ENCODE data around the gene AP3B1. TPM values are rescaled to one million over a fixed set of nuclear protein-coding genes. Genes with fewer than 3 reads are reported as not detected.

AP3B1 gene
- total RNA-seq, 2 experiments from 2014 or later = 41.2 to 55.7 TPM

DNA sequence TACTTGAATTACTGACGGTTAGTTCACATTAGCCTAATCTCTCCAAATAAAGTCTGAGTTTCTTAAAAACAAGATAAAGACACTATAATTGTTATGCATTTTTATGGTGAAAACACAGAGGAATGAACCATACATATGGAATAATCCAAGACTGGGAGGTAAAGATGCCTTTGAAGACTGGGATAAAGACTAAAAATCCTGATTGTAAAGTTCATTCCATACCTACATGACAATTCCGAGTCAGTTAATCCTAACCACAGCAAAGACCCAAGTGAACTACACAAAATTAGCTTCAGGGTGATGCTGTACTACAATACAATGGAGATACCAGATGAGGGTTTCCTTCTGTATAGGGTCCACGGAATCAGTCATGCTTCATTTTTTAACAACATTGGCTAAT is 6.3 kb downstream of the AP3B1 start:
- Mint-ChIP-seq H3K9me3 (ENCODE audit: low read depth) (peaks cover 2% of the 10 kb centered on the region), H3K4me3 (no peak overlapping the region), H3K4me1 (peaks cover 54% of the 10 kb centered on the region), H3K36me3 (ENCODE audit: low read depth) (peaks cover 12% of the 10 kb centered on the region), H3K27me3 (no peaks in the 10 kb centered on the region), H3K27ac (no peak overlapping the region)
- ChIA-PET POLR2A (no interaction called here), CTCF (interaction anchor here (0.7 kb wide), 1 partner anchor 349 kb away, joined by 3 read pairs; no protein-coding TSS in a partner anchor)
- ATAC-seq (no peak), DNase-seq (no peak)
- intact Hi-C loops (cut with DNase I, micrococcal nuclease) = no loop called here

DNA sequence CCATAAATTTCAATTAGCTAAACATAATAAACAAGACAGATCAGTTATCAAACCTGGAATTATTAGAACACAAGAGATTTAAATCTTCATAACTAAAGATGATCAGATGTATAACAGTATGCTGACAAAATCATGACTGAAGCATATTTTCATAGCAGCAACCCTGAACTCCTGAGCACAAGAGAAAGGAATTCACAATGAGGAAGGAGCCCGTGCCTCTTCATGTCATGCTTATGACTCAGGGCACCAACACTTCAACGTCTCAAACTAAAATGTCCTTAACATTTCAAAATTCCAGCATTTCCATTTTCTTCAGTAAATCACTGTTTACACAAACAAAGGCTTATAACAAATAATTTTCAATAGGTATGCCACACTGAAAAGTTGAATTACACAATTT is 6.7 kb downstream of the AP3B1 start:
- Mint-ChIP-seq H3K9me3 (ENCODE audit: low read depth) (peaks cover 2% of the 10 kb centered on the region), H3K4me3 (no peak overlapping the region), H3K27ac (no peak overlapping the region), H3K36me3 (ENCODE audit: low read depth) (peaks cover 12% of the 10 kb centered on the region), H3K27me3 (no peaks in the 10 kb centered on the region), H3K4me1 (peaks cover 53% of the 10 kb centered on the region)
- ChIA-PET POLR2A (no interaction called here), CTCF (interaction anchor here (0.7 kb wide), 1 partner anchor 348 kb away, joined by 3 read pairs; no protein-coding TSS in a partner anchor)
- intact Hi-C loops (cut with DNase I, micrococcal nuclease) = no loop called here
- DNase-seq (no peak), ATAC-seq (no peak)

DNA sequence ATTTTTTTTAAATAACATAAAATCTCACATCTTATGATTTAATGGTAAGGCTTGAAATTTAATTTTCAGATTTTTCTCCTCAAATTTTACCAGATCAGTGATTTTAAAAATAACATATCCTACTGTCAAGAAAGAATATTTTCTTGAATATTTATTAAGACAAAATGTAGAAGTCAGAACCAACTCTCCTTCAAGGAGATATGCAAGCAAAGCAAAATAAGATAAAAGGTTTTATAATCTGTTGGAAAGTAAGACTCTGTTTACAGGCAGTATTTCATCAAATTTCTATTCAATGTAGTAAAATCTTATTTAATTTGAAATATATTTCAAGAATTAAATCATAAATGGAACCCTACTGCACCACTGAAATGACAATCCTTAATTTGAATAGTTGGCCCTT is 7.3 kb downstream of the AP3B1 start:
- Mint-ChIP-seq H3K9me3 (ENCODE audit: low read depth) (peaks cover 2% of the 10 kb centered on the region), H3K4me3 (no peak overlapping the region), H3K27ac (no peak overlapping the region), H3K36me3 (ENCODE audit: low read depth) (peaks cover 8% of the 10 kb centered on the region), H3K27me3 (no peaks in the 10 kb centered on the region), H3K4me1 (peaks cover 49% of the 10 kb centered on the region)
- DNase-seq = no peak
- intact Hi-C loops (cut with DNase I, micrococcal nuclease) = no loop called here
- ChIA-PET POLR2A (no interaction called here), CTCF (interaction anchor here (0.6 to 1.3 kb wide), 4 partner anchors 8 to 304 kb away, joined by 3 to 5 read pairs (median 4); no protein-coding TSS in a partner anchor)
- no peak for ATAC-seq

DNA sequence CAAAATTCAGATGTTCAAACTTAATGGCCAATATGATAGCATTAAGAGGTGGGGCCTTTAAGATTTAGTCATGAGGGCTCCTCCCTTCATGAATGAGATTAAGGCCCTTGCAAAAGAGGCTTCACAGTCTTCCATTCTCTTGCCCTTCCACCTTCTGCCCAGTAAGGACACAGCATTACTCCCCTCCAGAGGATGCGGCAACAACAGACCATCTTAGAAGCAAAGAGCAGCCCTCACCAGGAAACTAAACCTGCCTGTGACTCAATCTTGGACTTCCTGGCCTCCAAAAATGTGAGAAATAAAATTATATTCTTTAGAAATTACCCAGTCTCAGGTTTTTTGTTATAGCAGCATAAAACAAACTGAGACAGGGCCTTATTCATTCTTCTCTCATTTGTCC is 8.2 kb downstream of the AP3B1 start:
- Mint-ChIP-seq H3K27ac (no peak overlapping the region), H3K4me1 (peaks cover 44% of the 10 kb centered on the region), H3K27me3 (no peaks in the 10 kb centered on the region), H3K9me3 (ENCODE audit: low read depth) (peaks cover 2% of the 10 kb centered on the region), H3K36me3 (ENCODE audit: low read depth) (peaks cover 8% of the 10 kb centered on the region), H3K4me3 (no peak overlapping the region)
- DNase-seq (no peak), ATAC-seq (no peak)
- POLR2A ChIA-PET = no interaction called here
- CTCF ChIA-PET = interaction anchor here (0.6 to 1.3 kb wide), 4 partner anchors 9 to 303 kb away, joined by 3 to 5 read pairs (median 4); no protein-coding TSS in a partner anchor
- intact Hi-C loops (cut with DNase I, micrococcal nuclease) = no loop called here

DNA sequence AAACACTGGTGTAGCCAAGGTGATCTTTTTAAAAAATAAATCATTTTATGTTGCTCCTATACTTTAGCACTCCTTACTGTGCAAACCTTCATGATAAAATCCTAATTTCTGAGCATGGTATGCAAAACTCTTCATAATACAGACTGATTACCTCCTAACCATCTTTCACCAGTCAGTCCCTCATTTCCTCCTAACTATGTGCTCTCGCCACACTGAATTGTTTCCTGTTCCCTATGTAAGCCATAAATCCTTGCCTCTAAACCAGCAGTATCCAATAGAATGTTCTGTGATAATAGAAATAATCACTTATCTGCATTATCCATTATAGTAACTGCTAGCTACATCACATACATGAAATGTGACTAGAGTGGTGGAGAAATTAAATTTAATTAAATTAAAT is 10.7 kb downstream of the AP3B1 start:
- Mint-ChIP-seq H3K36me3 (ENCODE audit: low read depth) (peaks cover 8% of the 10 kb centered on the region), H3K27ac (no peak overlapping the region), H3K4me3 (no peak overlapping the region), H3K4me1 (peaks cover 30% of the 10 kb centered on the region), H3K9me3 (ENCODE audit: low read depth) (peaks cover 2% of the 10 kb centered on the region), H3K27me3 (no peaks in the 10 kb centered on the region)
- intact Hi-C loops (cut with DNase I, micrococcal nuclease) = no loop called here
- ATAC-seq = no peak
- CTCF ChIA-PET = interaction anchor here (0.7 to 0.9 kb wide), 2 partner anchors 11 to 21 kb away, joined by 3 read pairs; no protein-coding TSS in a partner anchor
- POLR2A ChIA-PET = interaction anchor here (0.6 kb wide), 1 partner anchor 70 kb away, joined by 4 read pairs; no protein-coding TSS in a partner anchor
- DNase-seq = no peak

DNA sequence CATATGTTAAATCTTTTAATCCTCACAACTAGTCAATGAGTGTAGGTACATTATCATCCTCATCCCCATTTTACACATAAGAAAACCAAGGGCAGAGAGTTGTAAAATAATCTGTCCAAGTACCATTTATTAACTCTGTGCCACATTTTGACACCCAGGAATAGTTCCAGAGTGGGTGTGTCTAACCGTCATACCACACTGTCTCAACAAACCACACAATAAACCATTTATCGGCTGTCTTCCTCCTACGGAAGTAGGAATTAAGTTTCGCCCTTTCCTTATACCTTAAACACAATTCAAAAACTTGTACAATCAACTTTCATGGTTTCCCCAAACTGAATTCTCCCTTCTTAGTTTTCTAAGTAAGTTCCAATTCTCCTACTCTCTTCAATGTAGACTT is 11.4 kb downstream of the AP3B1 start:
- Mint-ChIP-seq H3K27me3 (no peaks in the 10 kb centered on the region), H3K36me3 (ENCODE audit: low read depth) (peaks cover 8% of the 10 kb centered on the region), H3K4me1 (peaks cover 30% of the 10 kb centered on the region), H3K27ac (no peak overlapping the region), H3K9me3 (ENCODE audit: low read depth) (peaks cover 2% of the 10 kb centered on the region), H3K4me3 (no peak overlapping the region)
- intact Hi-C loops (cut with DNase I, micrococcal nuclease) = no loop called here
- ChIA-PET CTCF (no interaction called here), POLR2A (no interaction called here)
- ATAC-seq (no peak), DNase-seq (no peak)

DNA sequence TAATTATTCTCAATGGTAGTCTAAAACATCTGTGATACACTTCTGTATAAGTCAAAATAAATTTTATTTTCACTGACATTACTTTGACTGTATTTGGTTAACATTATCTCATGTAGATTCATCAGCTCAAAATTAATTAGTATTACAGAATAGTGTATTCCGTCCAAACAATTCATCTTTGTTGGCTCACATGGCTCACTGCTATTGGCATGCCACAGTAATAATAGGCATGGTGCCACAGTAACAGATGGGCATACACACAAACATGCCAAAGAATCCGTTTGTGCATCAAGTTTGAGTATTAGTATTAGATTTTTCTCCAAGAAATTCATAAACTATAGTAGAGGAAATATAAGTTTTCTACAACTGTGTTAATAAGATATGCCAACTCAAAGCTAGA is 14.2 kb downstream of the AP3B1 start:
- ChIA-PET POLR2A (no interaction called here), CTCF (no interaction called here)
- Mint-ChIP-seq H3K27ac (no peak overlapping the region), H3K4me3 (no peak overlapping the region), H3K9me3 (ENCODE audit: low read depth) (peaks cover 2% of the 10 kb centered on the region), H3K4me1 (peaks cover 15% of the 10 kb centered on the region), H3K36me3 (ENCODE audit: low read depth) (peaks cover 2% of the 10 kb centered on the region), H3K27me3 (no peaks in the 10 kb centered on the region)
- no peak for DNase-seq
- intact Hi-C loops (cut with DNase I, micrococcal nuclease) = no loop called here
- ATAC-seq = no peak

DNA sequence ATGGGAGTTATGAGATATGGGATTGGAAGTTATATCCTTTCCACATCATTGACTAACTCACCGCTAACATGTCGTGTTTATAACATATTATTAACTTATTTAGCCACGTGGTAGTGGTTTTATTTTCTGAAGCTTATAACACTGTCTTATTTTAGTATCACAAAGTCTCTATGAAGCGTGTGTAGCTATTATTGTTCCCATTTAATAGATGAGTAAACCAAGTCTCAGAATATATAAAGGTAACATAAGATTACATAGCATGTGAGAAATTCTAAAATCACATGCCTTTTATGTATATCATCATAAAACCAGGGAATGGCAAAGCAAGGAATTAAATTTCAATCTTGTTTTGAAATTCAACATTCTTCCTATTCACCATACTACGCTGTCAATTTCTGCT is 15.3 kb downstream of the AP3B1 start:
- intact Hi-C loops (cut with DNase I, micrococcal nuclease) = no loop called here
- ChIA-PET CTCF (no interaction called here), POLR2A (no interaction called here)
- no peak overlapping the region for H3K27ac Mint-ChIP-seq
- H3K27me3 Mint-ChIP-seq = no peaks in the 10 kb centered on the region
- ATAC-seq (no peak), DNase-seq (no peak)
- H3K4me1 Mint-ChIP-seq = peaks cover 15% of the 10 kb centered on the region
- H3K4me3 Mint-ChIP-seq = no peak overlapping the region
- H3K36me3 Mint-ChIP-seq (ENCODE audit: low read depth) = no peaks in the 10 kb centered on the region
- H3K9me3 Mint-ChIP-seq (ENCODE audit: low read depth) = no peaks in the 10 kb centered on the region

DNA sequence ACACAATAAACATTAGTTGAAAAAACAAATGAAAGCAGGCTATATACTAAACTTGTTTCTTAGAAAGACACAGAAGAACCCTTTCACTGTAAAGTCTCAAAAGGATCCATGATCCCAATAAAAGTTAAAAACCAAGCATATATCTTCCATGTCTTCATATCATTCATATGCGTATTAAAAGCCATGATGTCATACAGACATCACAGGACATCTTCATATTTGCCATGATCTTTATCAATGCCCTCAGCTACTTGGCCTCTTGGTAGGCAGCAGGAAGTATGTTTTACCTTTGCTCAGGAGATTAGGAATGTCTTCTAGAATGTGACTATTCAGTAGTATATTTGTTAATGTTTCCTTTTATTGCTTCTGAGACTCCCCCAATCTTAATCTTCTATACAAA is 16.8 kb downstream of the AP3B1 start:
- CTCF ChIA-PET = interaction anchor here (1.8 kb wide), 1 partner anchor 9 kb away, joined by 9 read pairs; no protein-coding TSS in a partner anchor
- H3K36me3 Mint-ChIP-seq (ENCODE audit: low read depth) = peaks cover 2% of the 10 kb centered on the region
- intact Hi-C loops (cut with DNase I, micrococcal nuclease) = no loop called here
- no peaks in the 10 kb centered on the region for H3K27me3 Mint-ChIP-seq
- H3K4me1 Mint-ChIP-seq = peaks cover 10% of the 10 kb centered on the region
- no peak overlapping the region for H3K27ac Mint-ChIP-seq
- DNase-seq (no peak), ATAC-seq (no peak)
- POLR2A ChIA-PET = no interaction called here
- no peak overlapping the region for H3K4me3 Mint-ChIP-seq
- H3K9me3 Mint-ChIP-seq (ENCODE audit: low read depth) = no peaks in the 10 kb centered on the region

DNA sequence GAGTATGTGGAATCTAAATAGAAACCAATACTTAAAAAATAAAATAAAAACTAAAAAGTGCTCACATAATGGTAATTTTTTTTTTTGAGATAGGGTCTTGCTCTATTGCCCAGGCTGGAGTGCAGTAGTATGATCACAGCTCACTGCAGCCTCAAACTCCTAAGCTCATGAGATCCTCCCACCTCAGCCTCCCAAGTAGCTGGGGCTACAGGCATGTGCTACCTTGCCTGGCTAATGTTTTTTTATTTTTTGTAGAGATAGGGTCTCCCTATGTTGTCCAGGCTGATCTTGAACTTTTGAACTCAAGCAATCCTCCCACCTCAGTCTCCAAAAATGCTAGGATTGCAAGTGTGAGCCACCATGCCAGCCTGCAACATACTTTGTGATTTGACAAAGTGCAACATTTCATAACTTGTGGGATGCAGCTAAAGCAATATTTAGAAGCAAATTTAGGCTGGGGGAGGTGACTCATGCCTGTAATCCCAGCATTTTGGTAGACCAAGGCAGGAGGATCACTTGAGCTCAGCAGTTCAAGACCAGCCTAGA is 18.4 kb downstream of the AP3B1 start:
- no peak overlapping the region for H3K27ac Mint-ChIP-seq
- peaks cover 7% of the 10 kb centered on the region for H3K4me1 Mint-ChIP-seq
- DNase-seq (no peak), ATAC-seq (no peak)
- intact Hi-C loops (cut with DNase I, micrococcal nuclease) = no loop called here
- peaks cover 2% of the 10 kb centered on the region for H3K36me3 Mint-ChIP-seq (ENCODE audit: low read depth)
- no peak overlapping the region for H3K4me3 Mint-ChIP-seq
- CTCF ChIA-PET = interaction anchor here (1.0 to 1.8 kb wide), 2 partner anchors 8 to 11 kb away, joined by 3 to 9 read pairs; no protein-coding TSS in a partner anchor
- POLR2A ChIA-PET = no interaction called here
- no peaks in the 10 kb centered on the region for H3K27me3 Mint-ChIP-seq
- no peaks in the 10 kb centered on the region for H3K9me3 Mint-ChIP-seq (ENCODE audit: low read depth)

DNA sequence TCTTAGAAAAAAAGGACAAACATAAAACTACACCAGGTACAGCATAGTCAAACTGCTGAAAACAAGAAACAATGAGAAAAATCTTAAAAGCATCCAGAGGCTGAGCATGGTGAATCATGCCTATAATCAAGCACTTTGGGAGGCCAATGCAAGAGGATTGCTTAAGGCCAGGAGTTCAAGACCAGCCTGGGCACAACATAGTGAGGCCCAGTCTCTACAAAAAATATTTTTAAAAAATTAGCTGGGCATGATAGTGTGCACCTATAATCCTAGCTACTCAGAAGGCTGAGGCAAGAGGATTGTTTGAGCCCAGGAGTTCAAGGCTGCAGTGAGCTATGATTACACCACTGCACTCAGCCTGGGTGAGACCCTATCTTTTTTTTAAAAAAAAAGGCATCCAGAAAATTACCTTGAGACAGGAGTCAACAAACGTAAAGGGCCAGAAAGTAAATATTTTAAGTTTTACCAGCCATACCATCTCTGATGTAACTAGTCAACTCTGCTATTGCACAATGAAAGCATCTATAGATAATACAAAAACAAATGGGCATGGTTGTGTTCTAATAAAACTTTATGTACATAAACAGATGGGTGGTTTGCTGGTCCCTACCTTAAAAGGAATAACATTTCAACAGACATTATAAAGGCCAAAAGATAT is 19.8 kb downstream of the AP3B1 start:
- Mint-ChIP-seq H3K27me3 (no peaks in the 10 kb centered on the region), H3K27ac (no peak overlapping the region), H3K4me3 (no peak overlapping the region), H3K4me1 (peaks cover 7% of the 10 kb centered on the region), H3K36me3 (ENCODE audit: low read depth) (peaks cover 2% of the 10 kb centered on the region), H3K9me3 (ENCODE audit: low read depth) (no peaks in the 10 kb centered on the region)
- no peak for ATAC-seq
- CTCF ChIA-PET = no interaction called here
- POLR2A ChIA-PET = no interaction called here
- no peak for DNase-seq
- intact Hi-C loops (cut with DNase I, micrococcal nuclease) = no loop called here

DNA sequence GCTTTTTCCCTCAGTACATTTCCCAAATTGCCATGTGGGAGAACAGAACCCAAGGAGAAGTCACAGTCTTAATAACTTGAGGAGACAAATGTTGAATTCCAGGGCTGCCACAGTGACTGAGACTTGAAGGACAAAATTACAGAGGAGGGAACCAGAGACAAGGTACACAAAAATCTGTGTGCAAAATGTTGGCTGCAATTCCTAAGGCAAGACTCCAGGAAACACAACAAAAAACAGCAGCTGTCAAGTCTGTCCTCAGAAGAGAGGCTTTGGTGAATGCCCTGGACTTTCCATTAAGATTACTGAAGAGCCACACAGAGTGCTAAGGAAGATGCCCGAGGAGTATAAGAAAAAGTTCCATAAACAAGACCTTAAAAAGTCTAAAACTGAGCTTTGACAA is 21.1 kb downstream of the AP3B1 start:
- intact Hi-C loops (cut with DNase I, micrococcal nuclease) = no loop called here
- ATAC-seq (no peak), DNase-seq (no peak)
- Mint-ChIP-seq H3K36me3 (ENCODE audit: low read depth) (peaks cover 2% of the 10 kb centered on the region), H3K4me1 (peaks cover 10% of the 10 kb centered on the region), H3K27me3 (no peaks in the 10 kb centered on the region), H3K9me3 (ENCODE audit: low read depth) (no peaks in the 10 kb centered on the region), H3K27ac (no peak overlapping the region), H3K4me3 (no peak overlapping the region)
- CTCF ChIA-PET = interaction anchor here (0.6 kb wide), 1 partner anchor 859 kb away, joined by 3 read pairs; no protein-coding TSS in a partner anchor
- POLR2A ChIA-PET = no interaction called here
